Activated naive CD8-positive, alpha-beta T cell (primary cell): ENCODE measurements around the gene SLC22A15.
"Not testable (repeated sequence)": the region's sequence is repeated elsewhere in the genome, so short reads cannot be mapped to it uniquely, and the experiment has no call there.

ENCODE experiments used
- H3K27ac Mint-ChIP-seq: one replicate; pipeline ENCODE4 v1.8.0; 2021; ENCODE audit warnings: mixed read lengths
- H3K27me3 Mint-ChIP-seq: one replicate; pipeline ENCODE4 v1.8.0; 2021; ENCODE audit warnings: mixed read lengths
- H3K36me3 Mint-ChIP-seq: one replicate; pipeline ENCODE4 v1.8.0; 2021; ENCODE audit warnings: mixed read lengths
- H3K4me1 Mint-ChIP-seq: one replicate; pipeline ENCODE4 v1.8.0; 2021; ENCODE audit warnings: low read depth, mixed read lengths
- H3K4me3 Mint-ChIP-seq: one replicate; pipeline ENCODE4 v1.8.0; 2021; ENCODE audit warnings: mild to moderate bottlenecking, mixed read lengths
- H3K9me3 Mint-ChIP-seq: one replicate; pipeline ENCODE4 v1.8.0; 2021; ENCODE audit warnings: low read depth, mixed read lengths

Gene SLC22A15

GRCh38 chr1:116044071-116044470 lies 67.8 kb downstream of the SLC22A15 start:
- Mint-ChIP-seq H3K9me3 (no peaks in the 10 kb centered on the region), H3K27ac (no peak overlapping the region), H3K36me3 (no peaks in the 10 kb centered on the region), H3K4me3 (no peak overlapping the region), H3K4me1 (no peaks in the 10 kb centered on the region), H3K27me3 (peaks cover 9% of the 10 kb centered on the region)

DNA sequence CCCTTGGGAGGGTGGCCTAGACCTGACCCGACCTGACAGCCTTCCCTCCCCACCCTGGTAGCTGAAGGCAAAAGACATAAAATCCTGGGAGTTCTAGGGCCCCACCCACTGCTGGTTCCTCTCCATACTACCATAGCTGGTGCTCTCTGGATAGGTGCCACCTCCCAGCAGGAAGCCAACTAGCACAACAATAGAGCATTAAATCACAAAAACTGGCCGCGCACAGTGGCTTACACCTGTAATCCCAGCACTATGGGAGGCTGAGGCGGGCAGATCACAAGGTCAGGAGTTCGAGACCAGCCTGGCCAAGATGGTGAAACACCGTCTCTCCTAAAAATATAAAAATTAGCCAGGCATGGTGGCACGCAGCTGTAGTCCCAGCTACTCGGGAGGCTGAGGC lies 70.6 kb downstream of the SLC22A15 start:
- H3K27me3 Mint-ChIP-seq = not testable (repeated sequence)

GRCh38 chr1:116051896-116052295 lies 75.6 kb downstream of the SLC22A15 start:
- H3K4me1 Mint-ChIP-seq, H3K9me3 Mint-ChIP-seq, H3K36me3 Mint-ChIP-seq, H3K27me3 Mint-ChIP-seq, H3K4me3 Mint-ChIP-seq, H3K27ac Mint-ChIP-seq: not testable (repeated sequence)

More for the DNA sequence above, 70.6 kb downstream of the SLC22A15 start:
- H3K36me3 Mint-ChIP-seq, H3K4me3 Mint-ChIP-seq, H3K4me1 Mint-ChIP-seq, H3K27ac Mint-ChIP-seq, H3K9me3 Mint-ChIP-seq: not testable (repeated sequence)

- Mint-ChIP-seq H3K4me1 (no peaks in the 10 kb centered on the region), H3K36me3 (no peaks in the 10 kb centered on the region), H3K27me3 (peaks cover 5% of the 10 kb centered on the region), H3K27ac (no peak overlapping the region), H3K4me3 (no peak overlapping the region), H3K9me3 (peaks cover 7% of the 10 kb centered on the region)
Measured at GRCh38 chr1:116062201-116062600, 85.9 kb downstream of the SLC22A15 start.

GRCh38 chr1:116064616-116065015 lies 88.3 kb downstream of the SLC22A15 start:
- H3K27me3 Mint-ChIP-seq = peaks cover 7% of the 10 kb centered on the region
- H3K27ac Mint-ChIP-seq = no peak overlapping the region
- H3K4me1 Mint-ChIP-seq = no peaks in the 10 kb centered on the region
- no peak overlapping the region for H3K4me3 Mint-ChIP-seq
- H3K9me3 Mint-ChIP-seq = no peaks in the 10 kb centered on the region
- H3K36me3 Mint-ChIP-seq = peaks cover 3% of the 10 kb centered on the region

GRCh38 chr1:116066868-116067565 lies 90.7 kb downstream of the SLC22A15 start:
- H3K36me3 Mint-ChIP-seq = peaks cover 3% of the 10 kb centered on the region
- H3K27me3 Mint-ChIP-seq = peaks cover 10% of the 10 kb centered on the region
- H3K9me3 Mint-ChIP-seq = no peaks in the 10 kb centered on the region
- H3K4me1 Mint-ChIP-seq = no peaks in the 10 kb centered on the region
- no peak overlapping the region for H3K27ac Mint-ChIP-seq
- no peak overlapping the region for H3K4me3 Mint-ChIP-seq

DNA sequence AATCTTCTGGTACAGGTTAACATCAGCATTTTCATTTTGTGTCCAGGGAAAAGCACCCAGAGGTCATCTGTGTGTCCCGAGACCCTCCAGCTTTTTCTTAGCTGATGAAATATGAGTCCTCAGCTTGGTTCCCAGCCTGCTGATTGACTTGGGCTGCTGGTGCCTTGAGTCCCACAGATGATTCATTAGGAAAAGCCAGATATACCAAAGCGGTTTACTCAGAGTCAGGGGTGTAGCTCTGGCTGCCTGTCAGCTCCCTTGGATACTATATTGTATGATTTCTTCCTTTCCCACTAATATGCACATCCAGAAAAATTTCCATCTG lies 91.2 kb downstream of the SLC22A15 start:
- Mint-ChIP-seq H3K36me3 (peaks cover 3% of the 10 kb centered on the region), H3K4me3 (no peak overlapping the region), H3K27me3 (peaks cover 10% of the 10 kb centered on the region)

GRCh38 chr1:116075575-116075974 lies 99.3 kb downstream of the SLC22A15 start:
- Mint-ChIP-seq H3K9me3 (no peaks in the 10 kb centered on the region), H3K27me3 (peaks cover 2% of the 10 kb centered on the region), H3K36me3 (peaks cover 5% of the 10 kb centered on the region), H3K4me1 (no peaks in the 10 kb centered on the region), H3K27ac (no peak overlapping the region), H3K4me3 (no peak overlapping the region)

More for the DNA sequence above, 91.2 kb downstream of the SLC22A15 start:
- no peaks in the 10 kb centered on the region for H3K4me1 Mint-ChIP-seq
- H3K27ac Mint-ChIP-seq = no peak overlapping the region
- no peaks in the 10 kb centered on the region for H3K9me3 Mint-ChIP-seq

DNA sequence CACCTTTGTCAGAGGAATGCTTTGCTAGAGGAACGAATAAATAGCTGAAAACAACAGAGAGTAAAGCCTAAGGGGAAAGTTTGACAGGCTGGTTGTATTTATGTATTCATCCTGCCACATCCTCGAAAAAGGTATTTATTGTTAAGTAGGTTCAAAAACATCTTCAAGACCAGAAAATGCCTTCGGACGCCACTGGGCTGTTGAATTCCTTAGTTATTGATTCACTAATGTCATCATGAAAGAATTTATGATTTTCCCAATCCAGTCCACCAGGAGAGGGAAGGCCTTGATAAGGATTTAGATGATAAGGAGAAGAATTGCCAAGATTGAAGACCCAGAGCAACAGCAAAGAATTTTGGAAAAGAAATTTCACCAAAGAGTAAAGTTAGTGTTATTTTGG lies 99.7 kb downstream of the SLC22A15 start:
- Mint-ChIP-seq H3K27me3 (peaks cover 2% of the 10 kb centered on the region), H3K4me3 (no peak overlapping the region), H3K36me3 (peaks cover 5% of the 10 kb centered on the region), H3K4me1 (no peaks in the 10 kb centered on the region), H3K27ac (peak overlapping the region; percentile 50), H3K9me3 (no peaks in the 10 kb centered on the region)

- peaks cover 5% of the 10 kb centered on the region for H3K36me3 Mint-ChIP-seq
- peaks cover under 1% of the 10 kb centered on the region for H3K27me3 Mint-ChIP-seq
- H3K27ac Mint-ChIP-seq = no peak overlapping the region
- no peaks in the 10 kb centered on the region for H3K4me1 Mint-ChIP-seq
- H3K9me3 Mint-ChIP-seq = no peaks in the 10 kb centered on the region
- H3K4me3 Mint-ChIP-seq = no peak overlapping the region
Measured at GRCh38 chr1:116076831-116077230, 100.5 kb downstream of the SLC22A15 start.

- H3K4me1 Mint-ChIP-seq = no peaks in the 10 kb centered on the region
- no peaks in the 10 kb centered on the region for H3K9me3 Mint-ChIP-seq
- no peak overlapping the region for H3K4me3 Mint-ChIP-seq
- H3K36me3 Mint-ChIP-seq = peaks cover 5% of the 10 kb centered on the region
- no peaks in the 10 kb centered on the region for H3K27me3 Mint-ChIP-seq
- no peak overlapping the region for H3K27ac Mint-ChIP-seq
Measured at GRCh38 chr1:116078699-116079223, 102.4 kb downstream of the SLC22A15 start.

DNA sequence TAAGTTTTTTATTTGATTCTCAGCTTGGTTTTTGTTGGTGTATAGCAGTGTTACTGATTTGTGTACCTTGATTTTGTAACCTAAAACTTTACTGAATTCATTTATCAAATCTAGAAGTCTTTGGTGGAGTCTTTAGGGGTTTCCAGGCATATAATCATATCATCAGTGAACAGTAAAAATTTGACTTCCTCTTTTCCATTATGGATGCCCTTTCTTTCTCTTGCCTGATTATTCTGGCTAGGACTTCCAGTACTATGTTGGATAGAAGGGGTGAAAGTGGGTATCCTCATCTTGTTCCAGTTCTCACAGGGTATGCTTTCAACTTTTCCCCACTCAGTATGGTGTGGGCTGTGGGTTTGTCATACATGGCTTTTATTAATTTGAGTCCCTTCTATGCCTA lies 111.3 kb downstream of the SLC22A15 start:
- Mint-ChIP-seq H3K4me1 (no peaks in the 10 kb centered on the region), H3K27ac (no peak overlapping the region), H3K9me3 (peaks cover 23% of the 10 kb centered on the region), H3K27me3 (peaks cover 7% of the 10 kb centered on the region), H3K4me3 (no peak overlapping the region), H3K36me3 (peaks cover 12% of the 10 kb centered on the region)

- Mint-ChIP-seq H3K36me3 (peaks cover 14% of the 10 kb centered on the region), H3K9me3 (peaks cover 28% of the 10 kb centered on the region), H3K27me3 (peaks cover 9% of the 10 kb centered on the region), H3K27ac (no peak overlapping the region), H3K4me1 (no peaks in the 10 kb centered on the region), H3K4me3 (no peak overlapping the region)
Measured at GRCh38 chr1:116089870-116090269, 113.6 kb downstream of the SLC22A15 start.

GRCh38 chr1:116091083-116091482 lies 114.8 kb downstream of the SLC22A15 start:
- Mint-ChIP-seq H3K27me3 (peaks cover 10% of the 10 kb centered on the region), H3K27ac (no peak overlapping the region), H3K4me1 (no peaks in the 10 kb centered on the region), H3K9me3 (peaks cover 36% of the 10 kb centered on the region), H3K4me3 (no peak overlapping the region), H3K36me3 (peaks cover 17% of the 10 kb centered on the region)

- no peaks in the 10 kb centered on the region for H3K4me1 Mint-ChIP-seq
- no peak overlapping the region for H3K4me3 Mint-ChIP-seq
- peaks cover 19% of the 10 kb centered on the region for H3K36me3 Mint-ChIP-seq
- H3K27me3 Mint-ChIP-seq = peaks cover 11% of the 10 kb centered on the region
- H3K27ac Mint-ChIP-seq = no peak overlapping the region
- peaks cover 36% of the 10 kb centered on the region for H3K9me3 Mint-ChIP-seq
Measured at GRCh38 chr1:116092752-116093489, 116.6 kb downstream of the SLC22A15 start.
